OCI-LY7 (cell line): ENCODE measurements around the gene FAM13C.

Experiments
- CTCF ChIP-seq: fragments of 200-600 bp; sonication (generic); conservative IDR thresholded peaks from 2 replicates; pipeline ENCODE4 v1.5.1; 2014; ENCODE audit warnings: mild to moderate bottlenecking, antibody characterized with exemption, low read length, moderate library complexity, mixed read lengths
- EZH2phosphoT487 ChIP-seq: fragments of 200-600 bp; sonication (generic); IDR thresholded peaks from 2 replicates; pipeline ENCODE4 v1.6.1; 2018; ENCODE audit warnings: low read depth, borderline replicate concordance, mild to moderate bottlenecking, mixed run types, antibody characterized with exemption, low read length, moderate library complexity, mixed read lengths

- TF ChIP-seq CTCF: no peak
- TF ChIP-seq EZH2phosphoT487: no peak
Measured at GRCh38 chr10:59289853-59290252, 72.5 kb downstream of the FAM13C start.
